BLaER1 (cell line): Measurements from ENCODE around the gene KDM4B.
A peak's percentile ranks its signal among the peaks of the same experiment; 100 is the strongest.

Experiments
- H3K27ac ChIP-seq: shearing (Covaris generic); formaldehyde crosslinking; 2 replicates; pipeline ENCODE4 v1.8.1; 2022
- H3K27me3 ChIP-seq: shearing (Covaris generic); formaldehyde crosslinking; 2 replicates; pipeline ENCODE4 v1.8.1; 2022
- H3K36me3 ChIP-seq: shearing (Covaris generic); formaldehyde crosslinking; 2 replicates; pipeline ENCODE4 v1.8.1; 2022
- H3K4me1 ChIP-seq: shearing (Covaris generic); formaldehyde crosslinking; 2 replicates; pipeline ENCODE4 v1.8.1; 2022
- H3K4me2 ChIP-seq: shearing (Covaris generic); formaldehyde crosslinking; 2 replicates; pipeline ENCODE4 v1.8.1; 2022
- H3K4me3 ChIP-seq: shearing (Covaris generic); formaldehyde crosslinking; 2 replicates; pipeline ENCODE4 v1.8.1; 2022
- H3K9ac ChIP-seq: shearing (Covaris generic); formaldehyde crosslinking; 2 replicates; pipeline ENCODE4 v1.8.1; 2022
- H3K9me3 ChIP-seq: shearing (Covaris generic); formaldehyde crosslinking; 2 replicates; pipeline ENCODE4 v1.8.1; 2022
- H4K20me1 ChIP-seq: shearing (Covaris generic); formaldehyde crosslinking; 2 replicates; pipeline ENCODE4 v1.8.1; 2022
- Cebpa-rat ChIP-seq: shearing (Covaris generic); IDR thresholded peaks from 2 replicates; pipeline ENCODE4 v1.8.1; 2022

Gene KDM4B

DNA sequence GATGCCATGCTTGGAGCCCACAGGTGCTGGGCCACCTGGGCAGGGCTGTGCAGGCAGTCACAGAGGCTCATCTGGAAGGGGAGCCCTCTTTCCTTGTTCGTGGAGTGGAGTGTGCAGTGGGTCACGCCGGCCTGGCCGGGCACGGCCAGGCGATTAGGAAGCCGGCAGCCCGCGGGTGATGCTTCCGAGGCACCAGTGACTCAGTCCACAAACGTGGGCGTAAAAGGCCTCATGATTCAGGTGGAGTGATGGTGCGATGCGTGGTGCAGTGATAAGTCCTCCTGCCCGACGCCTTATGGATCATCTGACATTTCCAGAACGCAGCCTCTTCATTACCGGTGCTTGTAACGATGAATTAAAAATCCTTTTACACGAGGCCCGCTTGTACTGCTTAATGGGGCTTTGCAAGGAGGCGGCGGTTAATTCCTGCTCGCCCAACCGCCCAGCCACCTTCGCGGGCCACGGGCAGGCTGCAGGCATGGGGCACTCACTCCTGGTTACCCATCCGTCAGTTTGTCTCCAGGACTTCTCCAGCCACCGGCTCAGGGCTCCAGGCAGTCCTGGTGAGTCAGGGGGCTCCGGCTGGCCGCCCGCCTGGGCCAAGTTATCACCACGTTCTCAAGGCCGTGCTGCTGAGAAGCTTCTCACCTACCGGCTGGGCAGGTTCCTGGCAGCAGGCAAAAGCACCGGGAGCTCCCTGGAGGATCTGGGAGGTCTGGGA lies 172.4 kb downstream of the KDM4B start:
- no peaks in the 10 kb centered on the region for H3K9me3 ChIP-seq
- TF ChIP-seq Cebpa-rat = no peak
- H3K4me2 ChIP-seq = peak overlapping the region; percentile 80
- no peak overlapping the region for H3K4me3 ChIP-seq
- 0 out of 2 replicates have a peak, but pooled peaks cover 4% of the 10 kb centered on the region for H3K27me3 ChIP-seq
- H3K4me1 ChIP-seq = peaks cover 72% of the 10 kb centered on the region
- no peak overlapping the region for H3K9ac ChIP-seq
- H3K36me3 ChIP-seq = peaks cover 80% of the 10 kb centered on the region
- H3K27ac ChIP-seq = no peak overlapping the region
- peaks cover 87% of the 10 kb centered on the region for H4K20me1 ChIP-seq

- H3K9me3 ChIP-seq = no peaks in the 10 kb centered on the region
- TF ChIP-seq Cebpa-rat = no peak
- H3K4me3 ChIP-seq = no peak overlapping the region
- peak overlapping the region; percentile 80 for H3K4me2 ChIP-seq
- H3K27me3 ChIP-seq = 0 out of 2 replicates have a peak, but pooled peaks cover 4% of the 10 kb centered on the region
- H3K36me3 ChIP-seq = peaks cover 81% of the 10 kb centered on the region
- no peak overlapping the region for H3K27ac ChIP-seq
- no peak overlapping the region for H3K9ac ChIP-seq
- H3K4me1 ChIP-seq = peaks cover 69% of the 10 kb centered on the region
- H4K20me1 ChIP-seq = peaks cover 84% of the 10 kb centered on the region
These were observed 173.2 kb downstream of the KDM4B start for GRCh38 chr19:5141850-5142724.

DNA sequence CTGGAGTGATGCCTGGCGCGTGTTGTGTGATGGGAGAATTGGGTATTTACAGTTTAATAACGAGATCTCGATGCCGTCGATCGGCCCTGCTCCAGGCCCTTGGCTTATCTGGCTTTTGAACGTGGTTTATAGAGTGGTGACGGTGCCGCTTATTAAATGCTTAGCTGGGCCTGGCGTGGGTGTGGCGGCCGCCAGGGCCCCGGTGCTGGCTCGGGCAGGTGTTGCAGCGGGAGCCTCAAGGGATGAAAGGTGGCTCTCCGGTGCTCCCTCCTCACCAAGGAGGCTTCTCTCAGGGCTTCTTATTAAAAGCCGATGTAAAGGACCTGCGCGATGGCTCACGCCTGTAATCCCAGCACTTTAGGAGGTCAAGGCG lies 173.8 kb downstream of the KDM4B start:
- Histone ChIP-seq H3K27me3 (0 out of 2 replicates have a peak, but pooled peaks cover 4% of the 10 kb centered on the region), H3K4me1 (peaks cover 63% of the 10 kb centered on the region), H3K4me2 (peak overlapping the region; percentile 80), H3K36me3 (peaks cover 81% of the 10 kb centered on the region), H3K27ac (no peak overlapping the region), H3K9ac (no peak overlapping the region), H4K20me1 (peaks cover 84% of the 10 kb centered on the region), H3K4me3 (no peak overlapping the region), H3K9me3 (no peaks in the 10 kb centered on the region)
- no peak for TF ChIP-seq Cebpa-rat

- H3K27ac ChIP-seq = no peak overlapping the region
- H3K4me3 ChIP-seq = no peak overlapping the region
- peaks cover 52% of the 10 kb centered on the region for H3K4me1 ChIP-seq
- peaks cover 81% of the 10 kb centered on the region for H3K36me3 ChIP-seq
- no peak for TF ChIP-seq Cebpa-rat
- no peak overlapping the region for H3K9ac ChIP-seq
- H4K20me1 ChIP-seq = peaks cover 84% of the 10 kb centered on the region
- 0 out of 2 replicates have a peak, but pooled peaks cover 4% of the 10 kb centered on the region for H3K27me3 ChIP-seq
- no peaks in the 10 kb centered on the region for H3K9me3 ChIP-seq
- H3K4me2 ChIP-seq = peak overlapping the region; percentile 80
These were observed 174.8 kb downstream of the KDM4B start for GRCh38 chr19:5143471-5144411.

- Histone ChIP-seq H3K9me3 (no peaks in the 10 kb centered on the region), H3K36me3 (peaks cover 87% of the 10 kb centered on the region), H3K27ac (no peak overlapping the region), H3K4me3 (no peak overlapping the region), H3K4me1 (peaks cover 43% of the 10 kb centered on the region), H3K27me3 (0 out of 2 replicates have a peak, but pooled peaks cover 4% of the 10 kb centered on the region), H3K4me2 (no peak overlapping the region), H4K20me1 (peaks cover 84% of the 10 kb centered on the region), H3K9ac (no peak overlapping the region)
- no peak for TF ChIP-seq Cebpa-rat
These were observed 175.7 kb downstream of the KDM4B start for GRCh38 chr19:5144545-5145179.

GRCh38 chr19:5145521-5146511 lies 176.9 kb downstream of the KDM4B start:
- H3K4me2 ChIP-seq = no peak overlapping the region
- TF ChIP-seq Cebpa-rat = no peak
- no peaks in the 10 kb centered on the region for H3K9me3 ChIP-seq
- 0 out of 2 replicates have a peak, but pooled peaks cover 4% of the 10 kb centered on the region for H3K27me3 ChIP-seq
- H3K4me3 ChIP-seq = no peak overlapping the region
- H3K9ac ChIP-seq = no peak overlapping the region
- H3K27ac ChIP-seq = no peak overlapping the region
- H4K20me1 ChIP-seq = peaks cover 84% of the 10 kb centered on the region
- peaks cover 31% of the 10 kb centered on the region for H3K4me1 ChIP-seq
- peaks cover 89% of the 10 kb centered on the region for H3K36me3 ChIP-seq

- Histone ChIP-seq H3K36me3 (peaks cover 87% of the 10 kb centered on the region), H3K9ac (no peak overlapping the region), H3K4me1 (peaks cover 26% of the 10 kb centered on the region), H3K4me2 (no peak overlapping the region), H4K20me1 (peaks cover 82% of the 10 kb centered on the region), H3K4me3 (no peak overlapping the region), H3K27ac (no peak overlapping the region), H3K27me3 (no peaks in the 10 kb centered on the region), H3K9me3 (no peaks in the 10 kb centered on the region)
- TF ChIP-seq Cebpa-rat = no peak
These were observed 178.4 kb downstream of the KDM4B start for GRCh38 chr19:5147074-5147977.
